ENCODE data around the gene FNDC5. TPM values are rescaled to one million over a fixed set of nuclear protein-coding genes. Genes with fewer than 3 reads are reported as not detected.

The FNDC5 gene
- total RNA-seq, 2 donors from 2014 or later: 6.2 to 18.8 TPM

DNA sequence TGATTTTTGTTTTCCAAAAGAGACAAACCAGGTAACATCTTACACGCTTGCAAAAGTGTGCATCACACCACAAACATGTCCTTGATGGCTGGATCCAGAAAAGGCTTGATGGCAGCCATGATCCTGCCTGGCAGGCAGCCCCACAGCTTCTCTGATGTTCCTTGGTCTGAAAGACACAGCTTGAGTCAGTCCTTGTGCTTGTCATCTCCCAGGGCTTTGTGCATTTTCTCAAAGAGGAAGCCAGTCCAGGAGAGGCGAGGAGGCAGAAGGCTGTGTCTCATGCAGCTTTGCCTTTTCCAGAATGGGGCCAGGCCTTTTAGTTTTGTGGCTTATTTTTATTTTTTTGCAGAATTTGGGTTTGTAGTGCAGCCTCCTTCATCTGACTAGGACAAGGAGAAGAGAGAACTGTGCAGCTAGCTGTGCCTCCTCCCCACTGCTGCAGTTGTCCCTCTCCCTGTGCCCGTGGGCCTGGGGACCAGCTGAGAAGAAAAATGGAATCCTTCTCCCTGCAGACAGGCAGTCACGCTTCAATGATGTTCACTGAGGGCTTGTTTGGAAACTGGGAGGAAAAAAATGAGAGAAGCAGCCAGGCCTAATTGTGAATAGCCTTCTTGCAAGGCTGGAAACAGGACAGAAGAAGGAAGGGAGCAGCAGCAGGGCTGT, 7.4 kb downstream of the FNDC5 start:
- Histone ChIP-seq H3K27ac (peak overlapping the region; percentile 62 to 72), H3K4me1 (ENCODE audit: control insufficient read depth in 1 of 2, low read depth in 2 of 2) (peaks cover 41 to 78% of the 10 kb centered on the region in 2 donors), H3K27me3 (replicated peaks; ENCODE audit: insufficient read depth) (no peaks in the 10 kb centered on the region), H3K4me3 (no peak overlapping the region), H3K9me3 (no peaks in the 10 kb centered on the region), H3K36me3 (no peaks in the 10 kb centered on the region)
- DNase-seq (ENCODE audit: low spot score): no peak
- TF ChIP-seq, protein P1, sequence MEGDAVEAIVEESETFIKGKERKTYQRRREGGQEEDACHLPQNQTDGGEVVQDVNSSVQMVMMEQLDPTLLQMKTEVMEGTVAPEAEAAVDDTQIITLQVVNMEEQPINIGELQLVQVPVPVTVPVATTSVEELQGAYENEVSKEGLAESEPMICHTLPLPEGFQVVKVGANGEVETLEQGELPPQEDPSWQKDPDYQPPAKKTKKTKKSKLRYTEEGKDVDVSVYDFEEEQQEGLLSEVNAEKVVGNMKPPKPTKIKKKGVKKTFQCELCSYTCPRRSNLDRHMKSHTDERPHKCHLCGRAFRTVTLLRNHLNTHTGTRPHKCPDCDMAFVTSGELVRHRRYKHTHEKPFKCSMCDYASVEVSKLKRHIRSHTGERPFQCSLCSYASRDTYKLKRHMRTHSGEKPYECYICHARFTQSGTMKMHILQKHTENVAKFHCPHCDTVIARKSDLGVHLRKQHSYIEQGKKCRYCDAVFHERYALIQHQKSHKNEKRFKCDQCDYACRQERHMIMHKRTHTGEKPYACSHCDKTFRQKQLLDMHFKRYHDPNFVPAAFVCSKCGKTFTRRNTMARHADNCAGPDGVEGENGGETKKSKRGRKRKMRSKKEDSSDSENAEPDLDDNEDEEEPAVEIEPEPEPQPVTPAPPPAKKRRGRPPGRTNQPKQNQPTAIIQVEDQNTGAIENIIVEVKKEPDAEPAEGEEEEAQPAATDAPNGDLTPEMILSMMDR (IDR thresholded peaks at IDR 0.05): no peak
- no peak for ATAC-seq (ENCODE audit: insufficient number of reproducible peaks, low FRiP score, low read depth)

DNA sequence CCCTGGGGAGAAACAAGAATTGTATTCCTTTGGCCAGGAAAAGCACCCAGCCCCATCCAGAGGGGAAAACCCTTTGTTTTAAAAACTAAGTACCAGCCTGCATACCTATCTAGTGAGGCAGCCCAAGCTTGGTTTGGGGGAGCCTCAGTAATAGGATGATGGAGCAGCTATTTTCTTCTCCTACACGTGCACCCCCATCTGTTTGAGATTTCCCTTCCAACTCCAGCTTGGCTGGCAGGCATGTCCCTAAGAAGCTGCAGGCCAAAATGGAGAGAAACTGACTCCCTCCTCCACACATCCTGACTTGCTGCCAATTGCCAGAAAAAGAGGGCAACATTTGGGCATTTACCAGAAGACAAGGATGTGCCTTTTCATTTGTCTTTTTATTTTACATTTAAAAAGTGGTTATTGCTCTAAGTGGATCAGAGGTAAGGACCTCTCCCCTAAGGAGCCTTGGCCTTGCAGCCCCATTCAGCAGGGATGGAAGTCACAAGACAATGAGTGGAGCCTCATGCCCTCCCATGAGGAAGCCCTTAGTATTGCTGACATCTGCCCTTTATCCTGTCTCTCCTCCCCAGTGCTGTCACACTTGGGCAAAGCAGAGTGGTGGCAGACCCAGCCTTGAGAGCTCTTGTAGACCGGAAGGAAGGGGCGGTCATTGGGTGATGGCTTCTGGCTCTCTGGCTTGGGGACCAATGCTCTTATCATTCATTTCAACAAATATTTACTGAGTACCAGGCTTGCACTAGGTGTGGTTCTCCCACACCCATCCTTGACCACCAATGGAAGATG, 8.6 kb downstream of the FNDC5 start:
- H3K9me3 ChIP-seq: no peaks in the 10 kb centered on the region
- peaks cover 41 to 79% of the 10 kb centered on the region in 2 donors for H3K4me1 ChIP-seq (ENCODE audit: control insufficient read depth in 1 of 2, low read depth in 2 of 2)
- DNase-seq (ENCODE audit: low spot score) (no peak), ATAC-seq (ENCODE audit: insufficient number of reproducible peaks, low FRiP score, low read depth) (no peak)
- TF ChIP-seq, protein P1 (IDR thresholded peaks at IDR 0.05): no peak
- H3K27me3 ChIP-seq (replicated peaks; ENCODE audit: insufficient read depth): no peaks in the 10 kb centered on the region
- peak overlapping the region; percentile 61 to 72 for H3K27ac ChIP-seq
- H3K36me3 ChIP-seq: peaks cover 6% of the 10 kb centered on the region
- no peak overlapping the region for H3K4me3 ChIP-seq

DNA sequence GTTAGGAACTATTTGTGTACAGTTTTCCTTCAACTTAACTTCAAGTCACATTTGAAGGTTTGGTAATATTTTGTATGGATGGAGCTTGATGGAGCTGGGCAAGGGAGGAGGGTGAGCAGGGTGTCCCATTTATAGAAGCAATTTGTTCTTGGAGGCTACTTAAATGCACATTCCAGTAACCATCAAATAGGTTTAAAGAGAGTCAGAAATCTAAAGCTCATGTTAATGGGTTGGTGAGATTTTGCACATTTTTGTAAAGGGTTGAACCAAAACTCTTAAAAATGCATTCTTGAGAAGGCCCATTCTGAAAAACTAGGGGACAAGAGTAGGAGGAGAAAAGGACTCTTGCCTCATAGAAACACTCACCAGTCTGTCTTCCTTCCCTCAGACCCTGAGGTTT, 10.1 kb downstream of the FNDC5 start:
- peak overlapping the region; percentile 61 to 72 for H3K27ac ChIP-seq
- no peak overlapping the region for H3K4me3 ChIP-seq
- H3K27me3 ChIP-seq (replicated peaks; ENCODE audit: insufficient read depth): no peaks in the 10 kb centered on the region
- TF ChIP-seq, protein P1 (IDR thresholded peaks at IDR 0.05): no peak
- H3K9me3 ChIP-seq: no peaks in the 10 kb centered on the region
- DNase-seq (ENCODE audit: low spot score): no peak
- peaks cover 17% of the 10 kb centered on the region for H3K36me3 ChIP-seq
- H3K4me1 ChIP-seq (ENCODE audit: control insufficient read depth in 1 of 2, low read depth in 2 of 2): peaks cover 40 to 65% of the 10 kb centered on the region in 2 donors
- no peak for ATAC-seq (ENCODE audit: insufficient number of reproducible peaks, low FRiP score, low read depth)

DNA sequence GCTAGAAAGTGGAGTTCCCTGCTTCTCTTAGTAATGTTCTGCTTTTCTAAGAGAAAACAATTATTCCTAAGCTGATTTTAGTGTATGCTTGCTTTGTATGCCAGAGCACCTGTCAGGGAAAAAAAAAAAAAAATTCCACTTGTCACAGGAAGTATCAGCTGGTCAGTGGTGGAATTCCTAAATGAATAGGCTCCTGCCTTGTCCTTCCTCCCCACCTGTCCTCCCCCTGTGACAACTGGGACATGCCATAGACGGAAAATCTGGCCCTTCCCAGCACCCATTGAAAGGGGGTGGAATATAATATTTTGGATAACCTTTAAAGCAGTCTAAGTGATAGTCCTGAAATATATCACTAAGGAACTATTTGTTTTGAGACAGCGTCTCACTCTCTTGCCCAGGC, 10.8 kb downstream of the FNDC5 start:
- no peak for ATAC-seq (ENCODE audit: insufficient number of reproducible peaks, low FRiP score, low read depth)
- no peak overlapping the region for H3K4me3 ChIP-seq
- no peak for DNase-seq (ENCODE audit: low spot score)
- H3K9me3 ChIP-seq: no peaks in the 10 kb centered on the region
- no peaks in the 10 kb centered on the region for H3K27me3 ChIP-seq (replicated peaks; ENCODE audit: insufficient read depth)
- peak overlapping the region in 1 of 2 donors; percentile 8 for H3K27ac ChIP-seq
- H3K4me1 ChIP-seq (ENCODE audit: control insufficient read depth in 1 of 2, low read depth in 2 of 2): peaks cover 33 to 59% of the 10 kb centered on the region in 2 donors
- H3K36me3 ChIP-seq: peaks cover 17% of the 10 kb centered on the region
- TF ChIP-seq, protein P1 (IDR thresholded peaks at IDR 0.05): no peak

DNA sequence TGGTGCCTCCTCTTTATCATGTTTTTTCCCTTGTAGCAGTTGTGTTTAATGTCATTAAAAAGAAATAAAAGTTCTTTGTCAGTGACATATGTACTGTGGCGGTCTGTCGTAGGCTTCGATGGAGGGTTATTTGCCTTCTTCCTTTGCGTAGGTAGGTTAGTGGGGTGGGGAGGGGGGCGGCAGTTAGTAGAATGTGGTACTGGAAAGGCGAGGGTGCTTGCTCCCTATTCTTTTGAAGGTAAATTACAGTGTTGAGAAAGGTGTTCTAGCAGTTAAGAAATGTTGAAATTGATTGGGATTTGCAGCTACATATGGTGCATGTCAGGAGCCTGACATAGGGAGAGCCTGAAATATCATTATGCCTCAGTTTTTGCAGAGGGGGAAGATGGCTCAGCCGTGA, 11.9 kb downstream of the FNDC5 start:
- no peaks in the 10 kb centered on the region for H3K27me3 ChIP-seq (replicated peaks; ENCODE audit: insufficient read depth)
- H3K4me1 ChIP-seq (ENCODE audit: control insufficient read depth in 1 of 2, low read depth in 2 of 2): peaks cover 24 to 48% of the 10 kb centered on the region in 2 donors
- peaks cover 24% of the 10 kb centered on the region for H3K36me3 ChIP-seq
- TF ChIP-seq, protein P1 (IDR thresholded peaks at IDR 0.05): no peak
- DNase-seq (ENCODE audit: low spot score): no peak
- H3K9me3 ChIP-seq: no peaks in the 10 kb centered on the region
- no peak overlapping the region for H3K27ac ChIP-seq
- no peak for ATAC-seq (ENCODE audit: insufficient number of reproducible peaks, low FRiP score, low read depth)
- H3K4me3 ChIP-seq: no peak overlapping the region

Data from thoracic aorta (tissue), 2 donors.